Activated CD8-positive, alpha-beta T cell treated with anti-CD3 and anti-CD28 coated beads for 36 hours (primary cell): ENCODE measurements around the gene PLAGL2. TPM values are rescaled to one million over a fixed set of nuclear protein-coding genes. Genes with fewer than 3 reads are reported as not detected.

Experiments used
- ATAC-seq: fragments of 200-7000 bp; cut with Tn5 transposase; one replicate; pipeline ENCODE4 v1.10.0; 2021; ENCODE audit warnings: mild to moderate bottlenecking, moderate library complexity
- CTCF ChIA-PET: fragments of 350-600 bp; sonication (Branson Sonifier 250); formaldehyde crosslinking; loops from one replicate; lab custom pipeline; 2021; ENCODE audit warnings: antibody characterized with exemption; lab: Charles Lee
- POLR2A ChIA-PET: fragments of 350-600 bp; sonication (Branson Sonifier 250); formaldehyde crosslinking; loops from one replicate; lab custom pipeline; 2021; ENCODE audit warnings: antibody characterized with exemption; lab: Charles Lee
- DNase-seq: peaks from one replicate; pipeline ENCODE4 v3.0.0-alpha.2; 2020
- H3K27ac Mint-ChIP-seq: one replicate; pipeline ENCODE4 v1.8.0; 2021; ENCODE audit warnings: mild to moderate bottlenecking, mixed read lengths
- H3K27me3 Mint-ChIP-seq: one replicate; pipeline ENCODE4 v1.8.0; 2021; ENCODE audit warnings: mixed read lengths
- H3K36me3 Mint-ChIP-seq: one replicate; pipeline ENCODE4 v1.8.0; 2021; ENCODE audit warnings: low read depth, mixed read lengths
- H3K4me1 Mint-ChIP-seq: one replicate; pipeline ENCODE4 v1.8.0; 2021; ENCODE audit warnings: low read depth, mixed read lengths
- H3K4me3 Mint-ChIP-seq: one replicate; pipeline ENCODE4 v1.8.0; 2021; ENCODE audit warnings: mild to moderate bottlenecking, moderate library complexity, mixed read lengths
- H3K9me3 Mint-ChIP-seq: one replicate; pipeline ENCODE4 v1.8.0; 2021; ENCODE audit warnings: mixed read lengths
- intact Hi-C: fragments of 100-400 bp; cut with micrococcal nuclease; formaldehyde crosslinking; loops from one replicate; pipeline ENCODE4 v1.10.0; 2022
- total RNA-seq, 2 experiments: library from RNA; stranded (reverse); gene quantifications; one replicate each; pipeline ENCODE4 v1.2.3, GENCODE V29; 2021
- TF ChIP-seq, protein P1 (sequence below): fragments of 200-600 bp; IDR thresholded peaks from one replicate; pipeline ENCODE4 v1.8.0; 2022; ENCODE audit warnings: antibody characterized with exemption, mild to moderate bottlenecking

Gene PLAGL2
- total RNA-seq = 10 to 100 TPM; 70.6 to 71.5 TPM

DNA sequence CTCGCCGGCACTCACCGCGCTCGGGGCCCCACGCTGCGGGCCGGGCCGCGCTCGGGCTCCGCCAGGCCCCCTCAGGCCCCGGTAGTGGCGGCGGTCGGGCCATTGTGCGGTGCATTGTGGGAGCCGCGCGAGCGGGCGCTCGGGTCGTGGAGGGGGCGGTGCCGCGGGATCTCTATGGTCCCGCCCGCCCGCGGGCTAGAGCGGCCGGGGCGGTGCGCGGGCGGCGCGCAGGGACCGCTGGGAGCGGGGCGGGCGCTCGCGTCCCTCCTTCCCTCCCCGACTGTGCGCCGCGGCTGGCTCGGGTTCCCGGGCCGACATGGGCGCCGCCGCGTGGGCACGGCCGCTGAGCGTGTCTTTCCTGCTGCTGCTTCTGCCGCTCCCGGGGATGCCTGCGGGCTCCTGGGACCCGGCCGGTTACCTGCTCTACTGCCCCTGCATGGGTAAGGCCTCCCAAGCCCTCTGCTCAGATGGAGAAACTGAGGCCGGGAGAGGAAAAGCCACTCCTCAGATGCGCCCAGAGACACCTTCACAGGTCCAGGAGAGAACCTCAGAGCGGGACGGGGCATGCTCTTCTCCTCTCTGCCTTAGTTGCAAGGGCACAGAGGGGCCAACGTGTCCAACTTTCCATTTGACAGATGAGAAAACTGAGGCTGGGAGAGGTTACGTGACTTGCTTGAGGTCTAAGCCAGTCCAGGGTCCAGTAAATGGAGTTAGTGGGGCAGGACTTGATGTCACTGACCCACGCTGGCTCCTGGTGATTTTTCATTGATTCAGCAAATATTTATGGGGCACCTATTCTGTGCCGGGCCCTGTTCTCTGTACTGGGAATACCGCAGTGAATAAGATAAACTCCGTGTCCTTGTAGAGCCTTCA lies at the start of gene PLAGL2, which contains the start of gene POFUT1:
PLAGL2 (minus strand) TSS at position 118 of the 873 bp plus-strand sequence. CDS start 5,565 bp downstream, outside the sequence.
POFUT1 (plus strand) TSS at position 255 of the 873 bp plus-strand sequence; CDS start at position 317, 62 bp downstream.
- TF ChIP-seq, protein P1, sequence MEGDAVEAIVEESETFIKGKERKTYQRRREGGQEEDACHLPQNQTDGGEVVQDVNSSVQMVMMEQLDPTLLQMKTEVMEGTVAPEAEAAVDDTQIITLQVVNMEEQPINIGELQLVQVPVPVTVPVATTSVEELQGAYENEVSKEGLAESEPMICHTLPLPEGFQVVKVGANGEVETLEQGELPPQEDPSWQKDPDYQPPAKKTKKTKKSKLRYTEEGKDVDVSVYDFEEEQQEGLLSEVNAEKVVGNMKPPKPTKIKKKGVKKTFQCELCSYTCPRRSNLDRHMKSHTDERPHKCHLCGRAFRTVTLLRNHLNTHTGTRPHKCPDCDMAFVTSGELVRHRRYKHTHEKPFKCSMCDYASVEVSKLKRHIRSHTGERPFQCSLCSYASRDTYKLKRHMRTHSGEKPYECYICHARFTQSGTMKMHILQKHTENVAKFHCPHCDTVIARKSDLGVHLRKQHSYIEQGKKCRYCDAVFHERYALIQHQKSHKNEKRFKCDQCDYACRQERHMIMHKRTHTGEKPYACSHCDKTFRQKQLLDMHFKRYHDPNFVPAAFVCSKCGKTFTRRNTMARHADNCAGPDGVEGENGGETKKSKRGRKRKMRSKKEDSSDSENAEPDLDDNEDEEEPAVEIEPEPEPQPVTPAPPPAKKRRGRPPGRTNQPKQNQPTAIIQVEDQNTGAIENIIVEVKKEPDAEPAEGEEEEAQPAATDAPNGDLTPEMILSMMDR = no peak
- POLR2A ChIA-PET = interaction anchor here (0.8 to 2.5 kb wide), 3 partner anchors 24 to 78 kb away, joined by 3 to 10 read pairs (median 4); no protein-coding TSS in a partner anchor
- CTCF ChIA-PET = interaction anchor here (2.2 kb wide), 1 partner anchor 11 kb away, joined by 5 read pairs; no protein-coding TSS in a partner anchor
- DNase-seq (peak; percentile 91), ATAC-seq (peak; percentile 79)
- Mint-ChIP-seq H3K9me3 (no peaks in the 10 kb centered on the region), H3K27me3 (no peaks in the 10 kb centered on the region), H3K36me3 (peaks cover 82% of the 10 kb centered on the region), H3K27ac (peak within 1 kb of the TSS; percentile 92), H3K4me3 (peak within 1 kb of the TSS; percentile 99), H3K4me1 (peaks cover 59% of the 10 kb centered on the region)
- intact Hi-C loops = loop anchor here (2.0 to 5.0 kb wide), 2 partner anchors 79 to 151 kb away; partner anchors contain the start of gene ASXL1

GRCh38 chr20:32252189-32252588 lies 44.6 kb upstream of the PLAGL2 start:
- ChIA-PET CTCF (interaction anchor here (1.1 to 1.8 kb wide), 3 partner anchors 8 to 20 kb away, joined by 3 to 7 read pairs (median 5); no protein-coding TSS in a partner anchor), POLR2A (interaction anchor here (0.6 to 3.7 kb wide), 8 partner anchors 16 to 107 kb away, joined by 3 to 16 read pairs (median 4); partner anchors contain the start of gene KIF3B)
- Mint-ChIP-seq H3K36me3 (peaks cover 10% of the 10 kb centered on the region), H3K9me3 (peaks cover 7% of the 10 kb centered on the region), H3K4me3 (peak overlapping the region; percentile 60), H3K4me1 (peaks cover 72% of the 10 kb centered on the region), H3K27me3 (no peaks in the 10 kb centered on the region), H3K27ac (peak overlapping the region; percentile 97)
- intact Hi-C loops = loop anchor here (2.0 to 5.0 kb wide), 2 partner anchors 19 to 35 kb away; no protein-coding TSS in a partner anchor
- peak; percentile 99 for DNase-seq
- TF ChIP-seq, protein P1 = no peak
- ATAC-seq = peak; percentile 76

DNA sequence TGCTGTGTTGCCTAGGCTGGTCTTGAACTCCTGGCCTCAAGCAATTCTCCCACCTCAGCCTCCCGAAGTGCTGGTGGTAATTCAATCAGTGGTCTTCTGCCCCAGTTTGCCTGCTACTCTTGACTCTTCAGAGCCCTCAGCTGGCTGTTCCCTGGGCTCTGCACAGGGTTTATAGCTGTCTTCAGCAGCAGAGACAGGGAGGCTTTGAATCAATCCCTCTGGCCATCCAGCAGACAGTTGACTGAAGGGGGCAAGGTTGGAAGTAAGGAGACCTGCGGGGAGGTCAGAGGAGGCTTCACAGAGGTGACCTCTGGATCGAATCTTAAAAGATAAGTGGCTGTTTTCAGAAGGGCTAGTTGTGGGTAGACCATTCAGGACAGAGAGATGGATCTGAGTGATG lies 43.9 kb upstream of the PLAGL2 start:
- H3K27ac Mint-ChIP-seq = peak overlapping the region; percentile 97
- POLR2A ChIA-PET = interaction anchor here (0.6 to 3.7 kb wide), 8 partner anchors 17 to 108 kb away, joined by 3 to 16 read pairs (median 4); partner anchors contain the start of gene KIF3B
- TF ChIP-seq, protein P1 = no peak
- H3K36me3 Mint-ChIP-seq = peaks cover 9% of the 10 kb centered on the region
- CTCF ChIA-PET = interaction anchor here (1.1 to 1.8 kb wide), 2 partner anchors 9 to 13 kb away, joined by 3 to 5 read pairs; no protein-coding TSS in a partner anchor
- peaks cover 7% of the 10 kb centered on the region for H3K9me3 Mint-ChIP-seq
- DNase-seq = peak; percentile 45
- intact Hi-C loops = loop anchor here (2.0 to 5.0 kb wide), 2 partner anchors 36 to 47 kb away; no protein-coding TSS in a partner anchor
- H3K27me3 Mint-ChIP-seq = no peaks in the 10 kb centered on the region
- peaks cover 65% of the 10 kb centered on the region for H3K4me1 Mint-ChIP-seq
- no peak for ATAC-seq
- H3K4me3 Mint-ChIP-seq = peak overlapping the region; percentile 60

DNA sequence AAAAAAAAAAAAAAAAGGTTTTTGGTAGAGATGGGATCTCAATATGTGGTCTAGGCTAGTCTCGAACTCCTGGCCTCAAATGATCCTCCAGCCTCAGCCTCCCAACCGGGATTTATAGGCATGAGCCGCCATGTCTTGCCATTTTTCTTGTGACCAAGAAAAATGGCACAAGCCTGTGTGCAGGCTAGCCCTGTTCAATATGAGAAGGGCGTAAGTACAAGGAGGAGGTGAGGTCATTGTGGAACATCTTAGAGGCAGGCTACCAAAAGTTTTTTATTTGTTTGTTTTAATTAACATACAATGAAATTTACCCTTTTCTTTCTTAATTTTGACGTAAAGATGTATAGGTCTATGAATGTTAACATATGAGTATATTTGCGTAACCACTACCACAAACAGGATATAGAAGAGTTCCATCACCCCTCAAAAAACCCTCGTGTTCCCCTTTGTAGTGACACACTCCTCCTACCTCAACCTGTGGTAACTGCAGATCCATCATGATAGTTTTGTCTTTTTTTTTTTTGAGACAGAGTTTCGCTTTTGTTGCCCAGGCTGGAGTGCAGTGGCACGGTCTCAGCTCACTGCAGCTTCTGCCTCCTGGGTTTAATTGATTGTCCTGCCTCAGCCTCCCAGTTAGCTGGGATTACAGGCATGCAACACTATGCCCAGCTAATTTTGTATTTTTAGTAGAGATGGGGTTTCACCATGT lies 41.6 kb upstream of the PLAGL2 start:
- Mint-ChIP-seq H3K27ac (peak overlapping the region; percentile 97), H3K9me3 (peaks cover 7% of the 10 kb centered on the region), H3K27me3 (no peaks in the 10 kb centered on the region), H3K36me3 (peaks cover 7% of the 10 kb centered on the region), H3K4me3 (peak overlapping the region; percentile 15), H3K4me1 (peaks cover 60% of the 10 kb centered on the region)
- intact Hi-C loops = no loop called here
- DNase-seq (peak; percentile 67), ATAC-seq (peak; percentile 65)
- TF ChIP-seq, protein P1 = no peak
- CTCF ChIA-PET = no interaction called here
- POLR2A ChIA-PET = interaction anchor here (1.5 to 2.1 kb wide), 3 partner anchors 17 to 36 kb away, joined by 5 to 11 read pairs (median 6); partner anchors contain the start of gene KIF3B
